ENCODE results near the gene TADA1. TPM values are rescaled to one million over a fixed set of nuclear protein-coding genes. Genes with fewer than 3 reads are reported as not detected.
A peak's percentile ranks its signal among the peaks of the same experiment; 100 is the strongest.

Gene TADA1
- total and polyA plus RNA-seq, 4 donors, result 9.1 to 21.3 (median 15.0) TPM

GRCh38 chr1:166844791-166845190 is 31.3 kb downstream of the TADA1 start:
- peaks cover 2 to 19% (median 14%) of the 10 kb centered on the region in 4 donors for H3K4me1 ChIP-seq (ENCODE audit: control insufficient read depth in 4 of 4, insufficient read depth in 4 of 4, low read length in 3 of 4)
- 82% methylated on average over 7 of the region's 7 CpGs for WGBS
- H3K4me3 ChIP-seq (ENCODE audit: low read depth in 1 of 3, low read length in 3 of 3), result no peak overlapping the region
- H3K27ac ChIP-seq (ENCODE audit: low read depth in 1 of 2, low read length in 2 of 2), result no peak overlapping the region
- no peak for DNase-seq (ENCODE audit: low spot score)
- H3K9me3 ChIP-seq (ENCODE audit: control insufficient read depth in 4 of 4, low read length in 3 of 4), result no peaks in the 10 kb centered on the region
- TF ChIP-seq FOXA2 (IDR thresholded peaks at IDR 0.05), result no peak
- TF ChIP-seq HNF4A (conservative IDR thresholded peaks at IDR 0.05), result no peak
- no peak for TF ChIP-seq RXRA (IDR thresholded peaks at IDR 0.05)
- no peak for TF ChIP-seq ZBTB33 (IDR thresholded peaks at IDR 0.05)
- TF ChIP-seq YY1 (IDR thresholded peaks at IDR 0.05), result no peak
- no peak for TF ChIP-seq GABPA (IDR thresholded peaks at IDR 0.05 in 1 of 2, conservative IDR thresholded peaks at IDR 0.05 in 1 of 2)
- TF ChIP-seq FOXA1 (IDR thresholded peaks at IDR 0.05), result no peak
- no peak for TF ChIP-seq JUND (IDR thresholded peaks at IDR 0.05)
- peaks cover 12 to 81% (median 56%) of the 10 kb centered on the region in 4 donors for H3K36me3 ChIP-seq (ENCODE audit: control insufficient read depth in 4 of 4, insufficient read depth in 3 of 4, low read depth in 1 of 4, low read length in 3 of 4)
- H3K9ac ChIP-seq (ENCODE audit: low read depth in 1 of 2, low read length in 2 of 2), result no peak overlapping the region
- H3K27me3 ChIP-seq (ENCODE audit: control insufficient read depth in 4 of 4, insufficient read depth in 4 of 4, low read length in 3 of 4), result no peaks in the 10 kb centered on the region

DNA sequence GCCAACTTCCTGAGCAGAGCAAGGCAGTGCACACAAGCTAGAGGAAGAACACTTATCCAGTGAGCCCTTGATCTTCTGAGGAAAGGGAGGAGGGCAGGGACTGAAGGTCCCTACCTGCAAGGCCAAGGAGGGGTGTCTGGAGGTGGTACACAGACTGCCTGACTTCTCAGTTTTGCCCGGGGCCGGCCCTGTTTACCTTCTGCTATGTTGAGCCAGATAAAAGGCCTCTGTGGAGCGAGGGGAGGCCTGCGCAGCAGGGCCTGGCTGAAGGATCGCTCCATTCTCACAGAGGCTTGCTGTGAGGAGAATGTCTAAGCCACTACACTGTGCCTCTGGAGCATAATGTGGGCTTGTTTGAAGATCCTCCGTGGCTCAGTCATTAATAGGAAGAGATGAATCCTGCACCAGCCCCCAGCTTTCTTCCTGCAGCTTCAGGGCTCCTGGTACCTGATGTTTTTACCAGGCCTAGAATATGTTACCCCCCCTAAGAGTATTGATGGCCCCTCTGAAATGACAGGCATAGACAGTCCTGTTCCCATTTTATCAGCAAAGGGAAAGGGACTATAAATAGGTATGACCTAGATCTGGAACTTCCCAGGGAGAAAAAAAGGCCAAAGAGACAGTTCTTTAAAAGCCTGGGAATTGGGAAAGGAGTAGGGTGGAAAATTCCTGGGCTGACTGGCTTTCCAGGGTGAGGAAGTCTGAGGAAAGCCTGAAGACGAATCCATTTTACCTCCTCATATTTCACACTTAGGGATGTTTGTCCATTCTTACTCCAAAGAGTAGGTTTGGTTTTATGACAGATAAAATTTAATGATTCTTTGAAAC is 32.1 kb downstream of the TADA1 start:
- Histone ChIP-seq H3K4me3 (ENCODE audit: low read depth in 1 of 3, low read length in 3 of 3) (no peak overlapping the region), H3K36me3 (ENCODE audit: control insufficient read depth in 4 of 4, insufficient read depth in 3 of 4, low read depth in 1 of 4, low read length in 3 of 4) (peaks cover 9 to 73% (median 48%) of the 10 kb centered on the region in 4 donors), H3K4me1 (ENCODE audit: control insufficient read depth in 4 of 4, insufficient read depth in 4 of 4, low read length in 3 of 4) (peaks cover 2 to 20% (median 14%) of the 10 kb centered on the region in 4 donors), H3K9ac (ENCODE audit: low read depth in 1 of 2, low read length in 2 of 2) (no peak overlapping the region), H3K27me3 (ENCODE audit: control insufficient read depth in 4 of 4, insufficient read depth in 4 of 4, low read length in 3 of 4) (no peaks in the 10 kb centered on the region), H3K9me3 (ENCODE audit: control insufficient read depth in 4 of 4, low read length in 3 of 4) (no peaks in the 10 kb centered on the region), H3K27ac (ENCODE audit: low read depth in 1 of 2, low read length in 2 of 2) (no peak overlapping the region)
- WGBS, result 81% methylated on average over 7 of the region's 7 CpGs
- no peak for DNase-seq (ENCODE audit: low spot score)
- TF ChIP-seq REST (IDR thresholded peaks at IDR 0.05) (peak; percentile 80), ZBTB33 (IDR thresholded peaks at IDR 0.05) (no peak)
